ENCODE results near the gene SLIT1.
A peak's percentile ranks its signal among the peaks of the same experiment; 100 is the strongest.
"Not testable (repeated sequence)": the region's sequence is repeated elsewhere in the genome, so short reads cannot be mapped to it uniquely, and the experiment has no call there.

Gene SLIT1

GRCh38 chr10:97089209-97089870, 96.4 kb downstream of the SLIT1 start:
- no peak for DNase-seq (ENCODE audit: low read depth)
- TF ChIP-seq, protein P1, sequence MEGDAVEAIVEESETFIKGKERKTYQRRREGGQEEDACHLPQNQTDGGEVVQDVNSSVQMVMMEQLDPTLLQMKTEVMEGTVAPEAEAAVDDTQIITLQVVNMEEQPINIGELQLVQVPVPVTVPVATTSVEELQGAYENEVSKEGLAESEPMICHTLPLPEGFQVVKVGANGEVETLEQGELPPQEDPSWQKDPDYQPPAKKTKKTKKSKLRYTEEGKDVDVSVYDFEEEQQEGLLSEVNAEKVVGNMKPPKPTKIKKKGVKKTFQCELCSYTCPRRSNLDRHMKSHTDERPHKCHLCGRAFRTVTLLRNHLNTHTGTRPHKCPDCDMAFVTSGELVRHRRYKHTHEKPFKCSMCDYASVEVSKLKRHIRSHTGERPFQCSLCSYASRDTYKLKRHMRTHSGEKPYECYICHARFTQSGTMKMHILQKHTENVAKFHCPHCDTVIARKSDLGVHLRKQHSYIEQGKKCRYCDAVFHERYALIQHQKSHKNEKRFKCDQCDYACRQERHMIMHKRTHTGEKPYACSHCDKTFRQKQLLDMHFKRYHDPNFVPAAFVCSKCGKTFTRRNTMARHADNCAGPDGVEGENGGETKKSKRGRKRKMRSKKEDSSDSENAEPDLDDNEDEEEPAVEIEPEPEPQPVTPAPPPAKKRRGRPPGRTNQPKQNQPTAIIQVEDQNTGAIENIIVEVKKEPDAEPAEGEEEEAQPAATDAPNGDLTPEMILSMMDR (conservative IDR thresholded peaks at IDR 0.05; ENCODE audit: low read length), result no peak
- no peak overlapping the region for H3K4me3 ChIP-seq (ENCODE audit: low read length)

- no peak overlapping the region for H3K4me3 ChIP-seq (ENCODE audit: low read length)
- no peak for DNase-seq (ENCODE audit: low read depth)
- TF ChIP-seq, protein P1 (conservative IDR thresholded peaks at IDR 0.05; ENCODE audit: low read length), result no peak
These were observed 98.5 kb downstream of the SLIT1 start for GRCh38 chr10:97087296-97087695.

GRCh38 chr10:97086530-97086929, 99.2 kb downstream of the SLIT1 start:
- H3K4me3 ChIP-seq (ENCODE audit: low read length), result no peak overlapping the region
- no peak for DNase-seq (ENCODE audit: low read depth)
- TF ChIP-seq, protein P1 (conservative IDR thresholded peaks at IDR 0.05; ENCODE audit: low read length), result no peak

- H3K4me3 ChIP-seq (ENCODE audit: low read length), result no peak overlapping the region
- TF ChIP-seq, protein P1 (conservative IDR thresholded peaks at IDR 0.05; ENCODE audit: low read length), result no peak
- DNase-seq (ENCODE audit: low read depth), result no peak
These were observed 102.4 kb downstream of the SLIT1 start for GRCh38 chr10:97083228-97083829.

DNA sequence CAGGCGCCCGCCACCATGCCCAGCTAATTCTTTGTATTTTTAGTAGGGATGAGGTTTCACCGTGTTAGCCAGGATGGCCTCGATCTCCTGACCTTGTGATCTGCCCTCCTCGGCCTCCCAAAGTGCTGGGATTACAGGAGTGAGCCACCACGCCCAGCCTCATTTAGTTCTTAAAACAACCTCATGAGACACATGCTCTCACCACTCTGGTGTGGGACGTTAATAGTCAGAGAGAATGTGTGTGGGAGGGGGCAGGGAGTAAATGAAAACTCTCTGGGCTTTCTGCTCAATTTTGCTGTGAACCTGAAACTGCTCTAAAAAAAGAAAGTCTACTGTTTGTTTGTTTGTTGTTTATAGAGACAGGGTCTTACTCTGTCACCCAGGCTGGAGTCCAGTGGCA, 103.2 kb downstream of the SLIT1 start:
- not testable (repeated sequence) for DNase-seq (ENCODE audit: low read depth); H3K4me3 ChIP-seq (ENCODE audit: low read length)

DNA sequence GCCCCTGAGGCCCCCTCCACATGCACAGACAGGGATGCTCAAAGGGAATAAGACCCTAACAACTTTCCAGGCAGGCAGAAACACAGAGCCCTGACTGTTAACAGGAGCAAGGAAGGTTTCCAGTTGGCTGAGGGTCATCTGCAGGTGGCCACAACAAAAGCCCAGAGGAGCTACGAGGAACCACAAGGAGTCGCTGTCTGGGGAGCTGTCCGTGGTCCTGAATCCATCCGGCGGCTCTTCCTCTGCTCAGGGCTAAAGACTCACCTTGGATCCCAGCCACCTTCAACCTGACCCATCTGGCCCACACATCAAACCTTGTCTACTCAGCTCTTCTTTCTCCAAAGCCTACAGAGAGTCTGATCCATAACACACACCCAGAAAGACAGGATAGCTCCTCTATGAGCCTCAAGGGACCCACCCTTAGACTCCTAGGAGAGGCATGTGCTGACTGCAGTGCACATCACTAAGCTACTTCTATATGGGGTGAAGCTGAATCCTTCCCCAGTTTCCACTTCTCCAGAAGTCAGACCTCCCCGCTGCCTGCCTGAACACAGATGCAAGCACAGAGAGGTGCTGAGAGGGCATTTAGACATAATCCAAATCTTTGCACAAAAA, 104.0 kb downstream of the SLIT1 start:
- peak; percentile 37 for DNase-seq (ENCODE audit: low read depth)
- no peak overlapping the region for H3K4me3 ChIP-seq (ENCODE audit: low read length)
- TF ChIP-seq, protein P1 (conservative IDR thresholded peaks at IDR 0.05; ENCODE audit: low read length), result peak; percentile 86

- no peak for DNase-seq (ENCODE audit: low read depth)
- TF ChIP-seq, protein P1 (conservative IDR thresholded peaks at IDR 0.05; ENCODE audit: low read length), result no peak
- H3K4me3 ChIP-seq (ENCODE audit: low read length), result no peak overlapping the region
These were observed 105.5 kb downstream of the SLIT1 start for GRCh38 chr10:97080051-97080776.
